HepG2 (cell line): ENCODE data around the gene GRM4. TPM values are rescaled to one million over a fixed set of nuclear protein-coding genes. Genes with fewer than 3 reads are reported as not detected.

ENCODE experiments used
- ATAC-seq: fragments of 200-7000 bp; cut with Tn5 transposase; 3 replicates; pipeline ENCODE4 v1.9.1; 2020; ENCODE audit warnings: mild to moderate bottlenecking, moderate library complexity
- BruUV-seq: library from RNA; stranded (reverse); fragments of 400-500 nt; replicated peaks from 2 replicates; lab custom pipeline; 2021; lab: Mats Ljungman, UMichigan
- CTCF ChIA-PET: fragments of 300-600 bp; formaldehyde crosslinking; extraction: SDS; loops from one replicate; lab custom pipeline; 2021; ENCODE audit warnings: low total read pairs, inconsistent platforms, low intra/inter-chr PET ratio; lab: Yijun Ruan, JAX
- POLR2A ChIA-PET: fragments of 350-600 bp; sonication (Branson Sonifier 250); formaldehyde crosslinking; loops from one replicate; lab custom pipeline; 2020; ENCODE audit warnings: antibody characterized with exemption, inconsistent platforms; lab: Yijun Ruan, JAX
- DNase-seq: peaks from one replicate; pipeline ENCODE4 v3.0.0-alpha.2; 2015; ENCODE audit warnings: low spot score
- FAIRE-seq: peaks from 3 replicates; lab custom pipeline; 2011; peaks lifted over from hg19 to GRCh38; lab: Jason Lieb, UNC
- H2AFZ ChIP-seq: one replicate; pipeline ENCODE4 v1.6.1; 2011; ENCODE audit warnings: low read length, inconsistent platforms
- H3K27ac ChIP-seq: fragments of 300-600 bp; 3 replicates; pipeline ENCODE4 v1.8.0; 2011; ENCODE audit warnings: mixed run types, mild to moderate bottlenecking, mixed read lengths, low read length, inconsistent platforms; ENCODE audit not compliant: insufficient read depth; ENCODE audit errors: extremely low read length
- H3K27me3 ChIP-seq, 2 experiments: fragments of 200-600 bp in 1 of 2; 2 replicates in 1 of 2; 3 replicates in 1 of 2; pipeline versions ENCODE4 v1.6.0 to v1.8.0; 2011; ENCODE audit warnings: low read length in 2 of 2, mild to moderate bottlenecking in 2 of 2, moderate library complexity in 2 of 2, inconsistent platforms in 1 of 2; ENCODE audit not compliant: insufficient read depth in 2 of 2, control insufficient read depth in 1 of 2
- H3K36me3 ChIP-seq, 2 experiments: fragments of 200-600 bp in 1 of 2; replicated peaks in 1 of 2; 2 replicates in 1 of 2; 3 replicates in 1 of 2; pipeline versions ENCODE4 v1.5.1 to v1.8.0; 2011; ENCODE audit warnings: low read length in 2 of 2, inconsistent platforms in 1 of 2; ENCODE audit not compliant: insufficient read depth in 2 of 2, control insufficient read depth in 1 of 2
- H3K4me1 ChIP-seq: 2 replicates; pipeline ENCODE4 v1.5.1; 2012; ENCODE audit warnings: low read length, inconsistent platforms; ENCODE audit not compliant: insufficient read depth
- H3K4me2 ChIP-seq: 2 replicates; pipeline ENCODE4 v1.6.0; 2011; ENCODE audit warnings: low read depth, low read length, inconsistent platforms
- H3K4me3 ChIP-seq, 3 experiments: fragments of 200-600 bp in 1 of 3; sonication (generic), shearing (Covaris generic) in 1 of 3; replicated peaks in 1 of 3; 2 replicates each; pipeline ENCODE4 v1.5.1; 2011 to 2016; ENCODE audit warnings: low read length in 3 of 3, inconsistent platforms in 2 of 3, low read depth in 2 of 3, mild to moderate bottlenecking in 2 of 3, control low read depth in 1 of 3, mixed read lengths in 1 of 3; ENCODE audit not compliant: insufficient read depth in 1 of 3
- H3K79me2 ChIP-seq: one replicate; pipeline ENCODE4 v1.6.1; 2011; ENCODE audit warnings: low read length, inconsistent platforms; ENCODE audit not compliant: insufficient read depth
- H3K9ac ChIP-seq: 2 replicates; pipeline ENCODE4 v1.6.0; 2011; ENCODE audit warnings: mild to moderate bottlenecking, low read depth, low read length, inconsistent platforms; ENCODE audit not compliant: insufficient read depth
- H3K9me3 ChIP-seq: 2 replicates; pipeline ENCODE4 v1.5.1; 2012; ENCODE audit warnings: mild to moderate bottlenecking, low read length
- H4K20me1 ChIP-seq: 2 replicates; pipeline ENCODE4 v1.6.0; 2011; ENCODE audit warnings: inconsistent platforms, mild to moderate bottlenecking, low read length, moderate library complexity; ENCODE audit not compliant: insufficient read depth
- ARHGAP35 ChIP-seq: sonication (generic); formaldehyde crosslinking; IDR thresholded peaks from 2 replicates; pipeline ENCODE4 v1.9.0; 2022; ENCODE audit warnings: mild to moderate bottlenecking, inconsistent platforms, moderate library complexity, missing genetic modification reagents, borderline replicate concordance
- EZH2 ChIP-seq: conservative IDR thresholded peaks from 2 replicates; pipeline ENCODE4 v1.6.1; 2012; ENCODE audit warnings: mild to moderate bottlenecking, low read depth, low read length, moderate library complexity
- GPBP1L1 ChIP-seq: sonication (generic); formaldehyde crosslinking; IDR thresholded peaks from 2 replicates; pipeline ENCODE4 v1.5.0; 2020; ENCODE audit warnings: mild to moderate bottlenecking, missing genetic modification reagents
- HHEX ChIP-seq: IDR thresholded peaks from 2 replicates; pipeline ENCODE4 v1.6.1; 2016; ENCODE audit warnings: control low read depth
- MTF2 ChIP-seq: sonication (generic); formaldehyde crosslinking; IDR thresholded peaks from 2 replicates; pipeline ENCODE4 v1.5.0; 2020; ENCODE audit warnings: missing genetic modification reagents, borderline replicate concordance
- TFDP1 ChIP-seq: IDR thresholded peaks from 2 replicates; pipeline ENCODE4 v1.6.1; 2016; ENCODE audit warnings: missing compliant biosample characterization, missing genetic modification reagents, borderline replicate concordance
- TOPORS ChIP-seq: sonication (generic); formaldehyde crosslinking; IDR thresholded peaks from 2 replicates; pipeline ENCODE4 v1.8.0; 2023; ENCODE audit warnings: mild to moderate bottlenecking, missing genetic modification reagents
- ZNF101 ChIP-seq: sonication (generic); formaldehyde crosslinking; IDR thresholded peaks from 2 replicates; pipeline ENCODE4 v1.4.0; 2020; ENCODE audit warnings: mild to moderate bottlenecking, low read depth, missing genetic modification reagents, borderline replicate concordance
- ZNF326 ChIP-seq: sonication (generic); formaldehyde crosslinking; IDR thresholded peaks from 2 replicates; pipeline ENCODE4 v1.4.0; 2020; ENCODE audit warnings: missing genetic modification reagents, borderline replicate concordance
- ZNF329 ChIP-seq: sonication (generic); formaldehyde crosslinking; IDR thresholded peaks from 2 replicates; pipeline ENCODE4 v1.9.0; 2021; ENCODE audit warnings: low read depth, mild to moderate bottlenecking, missing genetic modification reagents
- ZNF512B ChIP-seq: sonication (generic); formaldehyde crosslinking; IDR thresholded peaks from 2 replicates; pipeline ENCODE4 v1.5.1; 2020; ENCODE audit warnings: missing genetic modification reagents, mild to moderate bottlenecking, borderline replicate concordance
- ZNF543 ChIP-seq: sonication (generic); formaldehyde crosslinking; IDR thresholded peaks from 2 replicates; pipeline ENCODE4 v1.4.0; 2020; ENCODE audit warnings: mild to moderate bottlenecking, missing genetic modification reagents
- ZNF546 ChIP-seq: sonication (generic); formaldehyde crosslinking; conservative IDR thresholded peaks from 2 replicates; pipeline ENCODE4 v1.8.1; 2023; ENCODE audit warnings: mild to moderate bottlenecking, missing genetic modification reagents
- ZNF549 ChIP-seq: sonication (generic); formaldehyde crosslinking; IDR thresholded peaks from 2 replicates; pipeline ENCODE4 v1.5.0; 2020; ENCODE audit warnings: missing genetic modification reagents
- ZNF574 ChIP-seq: sonication (generic); formaldehyde crosslinking; IDR thresholded peaks from 2 replicates; pipeline ENCODE4 v1.4.0; 2020; ENCODE audit warnings: missing genetic modification reagents
- WGBS: methylation state at CpG from one replicate; pipeline ENCODE4 v1.1.6; 2017; ENCODE audit warnings: low lambda C conversion rate; 5-methylcytosine and 5-hydroxymethylcytosine counted together
- in situ Hi-C: cut with HindIII; loops from 2 replicates; pipeline ENCODE4 v1.10.0; 2017; ENCODE audit warnings: low pct_unique_long_range_greater_than_20kb; ENCODE audit not compliant: extremely low pct_ligation_motif_present
- intact Hi-C: fragments of 100-400 bp; cut with micrococcal nuclease; formaldehyde crosslinking; loops from one replicate; pipeline ENCODE4 v1.10.0; 2022; ENCODE audit not compliant: unreplicated experiment
- polyA plus RNA-seq, 8 experiments: library from polyadenylated mRNA; depleted of rRNA in 3 of 8; stranded (reverse) in 7 of 8; unstranded in 1 of 8; fragments of >200 nt; fragmentation: Illumina TruSeq in 4 of 8; extraction: Trizol in 4 of 8; gene quantifications; 2 replicates each; pipeline versions ENCODE4 v1.2.1 to v1.2.3, GENCODE V29; 2011 to 2016; ENCODE audit warnings: low read depth in 4 of 8, missing spikeins in 1 of 8, mixed read lengths in 1 of 8; ENCODE audit not compliant: insufficient read depth in 1 of 8
- total RNA-seq, 5 experiments: library from RNA; depleted of rRNA; stranded (reverse); fragments of >200 nt; fragmentation: Illumina TruSeq; extraction: Trizol; gene quantifications; 2 replicates each; pipeline ENCODE4 v1.2.3, GENCODE V29; 2016; ENCODE audit warnings: low read depth in 1 of 5

Gene GRM4
- total and polyA plus RNA-seq, 2 of the 13 experiments (the other 11 are each of a cell fraction or from before 2014, with no cell fraction given): not detected

GRCh38 chr6:34161857-34162515, 16.1 kb upstream of the GRM4 start:
- intact Hi-C loops: loop anchor here (5.0 to 10.0 kb wide), 2 partner anchors 253 to 400 kb away; no protein-coding TSS in a partner anchor
- Histone ChIP-seq H3K79me2 (no peaks in the 10 kb centered on the region), H3K36me3 (no peaks in the 10 kb centered on the region), H3K27ac (no peak overlapping the region), H3K4me3 (no peak overlapping the region), H3K27me3 (peaks cover 0 to 17% of the 10 kb centered on the region in 2 experiments; a peak in 3 of 5 replicates), H3K4me1 (peaks cover 8% of the 10 kb centered on the region; the same call in 1 of the 2 replicates), H3K9me3 (peaks cover 17% of the 10 kb centered on the region), H4K20me1 (no peaks in the 10 kb centered on the region), H3K9ac (no peak overlapping the region), H3K4me2 (no peak overlapping the region), H2AFZ (no peak overlapping the region)
- WGBS: 6% methylated on average over 8 of the region's 8 CpGs
- DNase-seq: no peak
- BruUV-seq: no TSS peak
- no peak for ATAC-seq
- POLR2A ChIA-PET: no interaction called here
- in situ Hi-C loops: no loop called here
- CTCF ChIA-PET: no interaction called here
- FAIRE-seq: no peak
- TF ChIP-seq ZNF101 (no peak), HHEX (CRISPR knock-in tag) (no peak), EZH2 (no peak), TFDP1 (no peak), ZNF543 (no peak), ZNF329 (no peak), TOPORS (CRISPR knock-in tag) (no peak), ZNF549 (CRISPR knock-in tag) (no peak), ZNF574 (CRISPR knock-in tag) (no peak), ARHGAP35 (CRISPR knock-in tag) (no peak), GPBP1L1 (CRISPR knock-in tag) (no peak), MTF2 (no peak), ZNF512B (CRISPR knock-in tag) (no peak), ZNF326 (no peak), ZNF546 (no peak)
